ENCODE measurements around the gene DNAJC27. TPM values are rescaled to one million over a fixed set of nuclear protein-coding genes. Genes with fewer than 3 reads are reported as not detected.

Gene DNAJC27
- total and polyA plus RNA-seq, 2 donors (not counting 1 experiment from before 2014, with no cell fraction given) = 6.0 to 16.6 TPM

GRCh38 chr2:24917731-24918325 lies 53.9 kb downstream of the DNAJC27 start:
- no peaks in the 10 kb centered on the region for H3K9me3 ChIP-seq (ENCODE audit: control extremely low read depth in 1 of 3, control insufficient read depth in 2 of 3, insufficient read depth in 1 of 3, low read length in 2 of 3)
- Mint-ChIP-seq H3K27me3 (no peaks in the 10 kb centered on the region), H3K4me3 (peak overlapping the region; percentile 94), H3K27ac (peak overlapping the region; percentile 41), H3K4me1 (peaks cover 23% of the 10 kb centered on the region), H3K9me3 (ENCODE audit: insufficient read depth) (no peaks in the 10 kb centered on the region)
- no peaks in the 10 kb centered on the region for H4K20me1 ChIP-seq (ENCODE audit: control insufficient read depth, insufficient read depth, low read length, poor library complexity, severe bottlenecking)
- DNase-seq = no peak
- no peaks in the 10 kb centered on the region for H3K79me2 ChIP-seq (ENCODE audit: control insufficient read depth, insufficient read depth, low read length)
- peaks cover 10 to 16% of the 10 kb centered on the region in 2 donors for H3K4me1 ChIP-seq (ENCODE audit: control insufficient read depth in 2 of 2, insufficient read depth in 2 of 2, low read length in 2 of 2)
- intact Hi-C loops (cut with micrococcal nuclease) = no loop called here
- TF ChIP-seq EZH2 (IDR thresholded peaks at IDR 0.05; ENCODE audit: borderline replicate concordance, insufficient read depth, low read depth, low read length, poor library complexity, severe bottlenecking) = no peak
- no peak for TF ChIP-seq CTCF (IDR thresholded peaks at IDR 0.05)
- no peak overlapping the region for H3K4me3 ChIP-seq (ENCODE audit: control extremely low read depth in 1 of 5, extremely low read depth in 1 of 5, insufficient read depth in 1 of 5, low read depth in 2 of 5, low read length in 4 of 5)
- ATAC-seq (ENCODE audit: low read depth) = no peak
- ChIA-PET CTCF (interaction anchor here (0.6 kb wide), 1 partner anchor 1094 kb away, joined by 4 read pairs; no protein-coding TSS in a partner anchor), POLR2A (no interaction called here)
- WGBS (ENCODE audit: insufficient coverage) = 93% methylated on average over 12 of the region's 12 CpGs
- H3K4me2 ChIP-seq (replicated peaks; ENCODE audit: low read depth, low read length, poor library complexity, severe bottlenecking) = no peak overlapping the region
- no peak overlapping the region for H3K9ac ChIP-seq (ENCODE audit: low read length)
- H3K36me3 ChIP-seq (replicated peaks in 1 of 2; ENCODE audit: control extremely low read depth in 1 of 2, control insufficient read depth in 1 of 2, extremely low read depth in 1 of 2, insufficient read depth in 2 of 2, low read length in 1 of 2) = no peaks in the 10 kb centered on the region
- H3K27me3 ChIP-seq (replicated peaks in 1 of 4; ENCODE audit: control extremely low read depth in 1 of 4, control insufficient read depth in 3 of 4, insufficient read depth in 4 of 4, low read length in 3 of 4) = no peaks in the 10 kb centered on the region
- H2AFZ ChIP-seq (ENCODE audit: insufficient read depth, low read depth, low read length, poor library complexity, severe bottlenecking) = no peak overlapping the region
- H3K27ac ChIP-seq (ENCODE audit: low read length in 2 of 2) = no peak overlapping the region

GRCh38 chr2:24917086-24917485 lies 54.7 kb downstream of the DNAJC27 start:
- Histone ChIP-seq H3K27ac (ENCODE audit: low read length in 2 of 2) (no peak overlapping the region), H3K9me3 (ENCODE audit: control extremely low read depth in 1 of 3, control insufficient read depth in 2 of 3, insufficient read depth in 1 of 3, low read length in 2 of 3) (no peaks in the 10 kb centered on the region), H3K4me1 (ENCODE audit: control insufficient read depth in 2 of 2, insufficient read depth in 2 of 2, low read length in 2 of 2) (peaks cover 10 to 16% of the 10 kb centered on the region in 2 donors), H3K4me2 (replicated peaks; ENCODE audit: low read depth, low read length, poor library complexity, severe bottlenecking) (no peak overlapping the region), H4K20me1 (ENCODE audit: control insufficient read depth, insufficient read depth, low read length, poor library complexity, severe bottlenecking) (no peaks in the 10 kb centered on the region), H3K27me3 (replicated peaks in 1 of 4; ENCODE audit: control extremely low read depth in 1 of 4, control insufficient read depth in 3 of 4, insufficient read depth in 4 of 4, low read length in 3 of 4) (no peaks in the 10 kb centered on the region), H2AFZ (ENCODE audit: insufficient read depth, low read depth, low read length, poor library complexity, severe bottlenecking) (no peak overlapping the region), H3K79me2 (ENCODE audit: control insufficient read depth, insufficient read depth, low read length) (no peaks in the 10 kb centered on the region), H3K4me3 (ENCODE audit: control extremely low read depth in 1 of 5, extremely low read depth in 1 of 5, insufficient read depth in 1 of 5, low read depth in 2 of 5, low read length in 4 of 5) (no peak overlapping the region), H3K36me3 (replicated peaks in 1 of 2; ENCODE audit: control extremely low read depth in 1 of 2, control insufficient read depth in 1 of 2, extremely low read depth in 1 of 2, insufficient read depth in 2 of 2, low read length in 1 of 2) (no peaks in the 10 kb centered on the region), H3K9ac (ENCODE audit: low read length) (no peak overlapping the region)
- H3K4me1 Mint-ChIP-seq = peaks cover 23% of the 10 kb centered on the region
- intact Hi-C loops (cut with micrococcal nuclease) = no loop called here
- WGBS (ENCODE audit: insufficient coverage) = 58% methylated on average over 7 of the region's 7 CpGs
- H3K4me3 Mint-ChIP-seq = peak overlapping the region; percentile 18
- ChIA-PET POLR2A (no interaction called here), CTCF (interaction anchor here (0.6 kb wide), 1 partner anchor 1094 kb away, joined by 4 read pairs; no protein-coding TSS in a partner anchor)
- ATAC-seq (ENCODE audit: low read depth) (no peak), DNase-seq (no peak)
- no peaks in the 10 kb centered on the region for H3K9me3 Mint-ChIP-seq (ENCODE audit: insufficient read depth)
- TF ChIP-seq CTCF (IDR thresholded peaks at IDR 0.05) = no peak
- no peak for TF ChIP-seq EZH2 (IDR thresholded peaks at IDR 0.05; ENCODE audit: borderline replicate concordance, insufficient read depth, low read depth, low read length, poor library complexity, severe bottlenecking)
- H3K27me3 Mint-ChIP-seq = no peaks in the 10 kb centered on the region
- H3K27ac Mint-ChIP-seq = no peak overlapping the region

Data from B cell (primary cell).